Central memory CD8-positive, alpha-beta T cell (primary cell): ENCODE results near the gene NFATC1.

ENCODE experiments used
- ATAC-seq: fragments of 150-1000 bp; cut with Tn5 transposase; replicated peaks from 2 replicates; pipeline ENCODE4 v1.10.0; 2022; ENCODE audit warnings: mild to moderate bottlenecking, moderate FRiP score, moderate number of reproducible peaks; ENCODE audit not compliant: poor library complexity, severe bottlenecking; ENCODE audit errors: extremely low read depth
- DNase-seq, 2 donors: peaks; one replicate each; pipeline ENCODE4 v3.0.0; 2021; ENCODE audit warnings: low spot score in 2 of 2
- H3K27ac Mint-ChIP-seq: one replicate; pipeline ENCODE4 v1.8.0; 2022; ENCODE audit warnings: low read depth, mild to moderate bottlenecking, moderate library complexity, mixed read lengths
- H3K27me3 Mint-ChIP-seq: one replicate; pipeline ENCODE4 v1.8.0; 2022; ENCODE audit warnings: mixed read lengths
- H3K36me3 Mint-ChIP-seq: one replicate; pipeline ENCODE4 v1.8.0; 2022; ENCODE audit warnings: mild to moderate bottlenecking, moderate library complexity, mixed read lengths; ENCODE audit not compliant: insufficient read depth
- H3K4me1 Mint-ChIP-seq: one replicate; pipeline ENCODE4 v1.8.0; 2022; ENCODE audit warnings: mixed read lengths
- H3K4me3 Mint-ChIP-seq: one replicate; pipeline ENCODE4 v1.8.0; 2022; ENCODE audit warnings: mild to moderate bottlenecking, moderate library complexity, mixed read lengths
- H3K9me3 Mint-ChIP-seq: one replicate; pipeline ENCODE4 v1.8.0; 2022; ENCODE audit warnings: mixed read lengths

Gene NFATC1

GRCh38 chr18:79397830-79398761, 2.4 kb downstream of the NFATC1 start:
- no peak overlapping the region for H3K27ac Mint-ChIP-seq
- peaks cover 37% of the 10 kb centered on the region for H3K4me1 Mint-ChIP-seq
- H3K27me3 Mint-ChIP-seq = peaks cover 9% of the 10 kb centered on the region
- peak overlapping the region; percentile 86 for H3K4me3 Mint-ChIP-seq
- H3K9me3 Mint-ChIP-seq = no peaks in the 10 kb centered on the region
- DNase-seq (no peak), ATAC-seq (no peak)
- H3K36me3 Mint-ChIP-seq = peaks cover 24% of the 10 kb centered on the region

GRCh38 chr18:79399275-79400081, 3.7 kb downstream of the NFATC1 start:
- H3K4me1 Mint-ChIP-seq = peaks cover 41% of the 10 kb centered on the region

GRCh38 chr18:79400091-79400590, 4.4 kb downstream of the NFATC1 start:
- no peak overlapping the region for H3K27ac Mint-ChIP-seq
- DNase-seq (no peak), ATAC-seq (peak; percentile 35)
- H3K4me1 Mint-ChIP-seq = peaks cover 41% of the 10 kb centered on the region
- H3K36me3 Mint-ChIP-seq = peaks cover 25% of the 10 kb centered on the region
- peak overlapping the region; percentile 86 for H3K4me3 Mint-ChIP-seq
- no peaks in the 10 kb centered on the region for H3K27me3 Mint-ChIP-seq
- H3K9me3 Mint-ChIP-seq = no peaks in the 10 kb centered on the region

More at GRCh38 chr18:79399275-79400081, 3.7 kb downstream of the NFATC1 start:
- H3K27ac Mint-ChIP-seq = peak overlapping the region; percentile 51
- no peak for DNase-seq
- H3K36me3 Mint-ChIP-seq = peaks cover 20% of the 10 kb centered on the region
- no peaks in the 10 kb centered on the region for H3K27me3 Mint-ChIP-seq
- ATAC-seq = peak; percentile 7
- H3K9me3 Mint-ChIP-seq = no peaks in the 10 kb centered on the region
- H3K4me3 Mint-ChIP-seq = peak overlapping the region; percentile 86

- Mint-ChIP-seq H3K27me3 (no peaks in the 10 kb centered on the region), H3K9me3 (no peaks in the 10 kb centered on the region), H3K27ac (peak overlapping the region; percentile 94), H3K36me3 (peaks cover 25% of the 10 kb centered on the region), H3K4me1 (peaks cover 44% of the 10 kb centered on the region), H3K4me3 (peak overlapping the region; percentile 92)
- no peak for DNase-seq
- peak; percentile 10 for ATAC-seq
Measured at GRCh38 chr18:79400591-79401381, 5.1 kb downstream of the NFATC1 start.

GRCh38 chr18:79401494-79402208, 5.9 kb downstream of the NFATC1 start:
- peaks cover 30% of the 10 kb centered on the region for H3K36me3 Mint-ChIP-seq
- no peaks in the 10 kb centered on the region for H3K9me3 Mint-ChIP-seq
- peak overlapping the region; percentile 94 for H3K27ac Mint-ChIP-seq
- ATAC-seq (no peak), DNase-seq (no peak)
- no peaks in the 10 kb centered on the region for H3K27me3 Mint-ChIP-seq
- H3K4me1 Mint-ChIP-seq = peaks cover 52% of the 10 kb centered on the region
- peak overlapping the region; percentile 92 for H3K4me3 Mint-ChIP-seq

- H3K4me3 Mint-ChIP-seq = peak overlapping the region; percentile 92
- H3K27ac Mint-ChIP-seq = peak overlapping the region; percentile 69
- H3K9me3 Mint-ChIP-seq = no peaks in the 10 kb centered on the region
- peaks cover 30% of the 10 kb centered on the region for H3K36me3 Mint-ChIP-seq
- H3K4me1 Mint-ChIP-seq = peaks cover 52% of the 10 kb centered on the region
- DNase-seq = no peak
- ATAC-seq = no peak
- no peaks in the 10 kb centered on the region for H3K27me3 Mint-ChIP-seq
Measured at GRCh38 chr18:79402209-79402576, 6.5 kb downstream of the NFATC1 start.

- Mint-ChIP-seq H3K9me3 (no peaks in the 10 kb centered on the region), H3K36me3 (peaks cover 32% of the 10 kb centered on the region), H3K27me3 (no peaks in the 10 kb centered on the region), H3K27ac (peak overlapping the region; percentile 69), H3K4me1 (peaks cover 52% of the 10 kb centered on the region), H3K4me3 (peak overlapping the region; percentile 92)
- DNase-seq (no peak), ATAC-seq (no peak)
Measured at GRCh38 chr18:79402977-79403722, 7.4 kb downstream of the NFATC1 start.

- Mint-ChIP-seq H3K36me3 (peaks cover 28% of the 10 kb centered on the region), H3K4me3 (peak overlapping the region; percentile 80), H3K27me3 (no peaks in the 10 kb centered on the region), H3K4me1 (peaks cover 47% of the 10 kb centered on the region), H3K27ac (peak overlapping the region; percentile 99), H3K9me3 (no peaks in the 10 kb centered on the region)
- no peak for ATAC-seq
- DNase-seq = no peak
Measured at GRCh38 chr18:79403723-79404566, 8.2 kb downstream of the NFATC1 start.

GRCh38 chr18:79404567-79404910, 8.8 kb downstream of the NFATC1 start:
- H3K9me3 Mint-ChIP-seq = no peaks in the 10 kb centered on the region
- H3K4me3 Mint-ChIP-seq = peak overlapping the region; percentile 80
- ATAC-seq = no peak
- H3K27ac Mint-ChIP-seq = peak overlapping the region; percentile 99
- H3K27me3 Mint-ChIP-seq = no peaks in the 10 kb centered on the region
- peaks cover 24% of the 10 kb centered on the region for H3K36me3 Mint-ChIP-seq
- no peak for DNase-seq
- peaks cover 43% of the 10 kb centered on the region for H3K4me1 Mint-ChIP-seq

GRCh38 chr18:79405019-79405780, 9.5 kb downstream of the NFATC1 start:
- DNase-seq = no peak
- peak overlapping the region; percentile 99 for H3K27ac Mint-ChIP-seq
- peaks cover 43% of the 10 kb centered on the region for H3K4me1 Mint-ChIP-seq
- H3K27me3 Mint-ChIP-seq = no peaks in the 10 kb centered on the region
- H3K4me3 Mint-ChIP-seq = peak overlapping the region; percentile 80
- peaks cover 24% of the 10 kb centered on the region for H3K36me3 Mint-ChIP-seq
- no peak for ATAC-seq
- H3K9me3 Mint-ChIP-seq = no peaks in the 10 kb centered on the region
